Measurements from ENCODE around the gene LRFN5.

- TF ChIP-seq, protein P1, sequence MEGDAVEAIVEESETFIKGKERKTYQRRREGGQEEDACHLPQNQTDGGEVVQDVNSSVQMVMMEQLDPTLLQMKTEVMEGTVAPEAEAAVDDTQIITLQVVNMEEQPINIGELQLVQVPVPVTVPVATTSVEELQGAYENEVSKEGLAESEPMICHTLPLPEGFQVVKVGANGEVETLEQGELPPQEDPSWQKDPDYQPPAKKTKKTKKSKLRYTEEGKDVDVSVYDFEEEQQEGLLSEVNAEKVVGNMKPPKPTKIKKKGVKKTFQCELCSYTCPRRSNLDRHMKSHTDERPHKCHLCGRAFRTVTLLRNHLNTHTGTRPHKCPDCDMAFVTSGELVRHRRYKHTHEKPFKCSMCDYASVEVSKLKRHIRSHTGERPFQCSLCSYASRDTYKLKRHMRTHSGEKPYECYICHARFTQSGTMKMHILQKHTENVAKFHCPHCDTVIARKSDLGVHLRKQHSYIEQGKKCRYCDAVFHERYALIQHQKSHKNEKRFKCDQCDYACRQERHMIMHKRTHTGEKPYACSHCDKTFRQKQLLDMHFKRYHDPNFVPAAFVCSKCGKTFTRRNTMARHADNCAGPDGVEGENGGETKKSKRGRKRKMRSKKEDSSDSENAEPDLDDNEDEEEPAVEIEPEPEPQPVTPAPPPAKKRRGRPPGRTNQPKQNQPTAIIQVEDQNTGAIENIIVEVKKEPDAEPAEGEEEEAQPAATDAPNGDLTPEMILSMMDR (IDR thresholded peaks at IDR 0.05): 0 out of 2 replicates have a peak, but pooled peaks have one; percentile 26
- TF ChIP-seq PBX3 (IDR thresholded peaks at IDR 0.05) (no peak), SIN3A (IDR thresholded peaks at IDR 0.05; ENCODE audit: borderline replicate concordance, low read depth, low read length) (no peak), MAX (IDR thresholded peaks at IDR 0.05; ENCODE audit: low read depth) (no peak), JUND (IDR thresholded peaks at IDR 0.05) (no peak), YY1 (IDR thresholded peaks at IDR 0.05; ENCODE audit: low read depth) (no peak)
These were observed 318.7 kb downstream of the LRFN5 start for GRCh38 chr14:41925409-41925808.

All from SK-N-SH (cell line).